Measurements from ENCODE around the gene STAB1.

DNA sequence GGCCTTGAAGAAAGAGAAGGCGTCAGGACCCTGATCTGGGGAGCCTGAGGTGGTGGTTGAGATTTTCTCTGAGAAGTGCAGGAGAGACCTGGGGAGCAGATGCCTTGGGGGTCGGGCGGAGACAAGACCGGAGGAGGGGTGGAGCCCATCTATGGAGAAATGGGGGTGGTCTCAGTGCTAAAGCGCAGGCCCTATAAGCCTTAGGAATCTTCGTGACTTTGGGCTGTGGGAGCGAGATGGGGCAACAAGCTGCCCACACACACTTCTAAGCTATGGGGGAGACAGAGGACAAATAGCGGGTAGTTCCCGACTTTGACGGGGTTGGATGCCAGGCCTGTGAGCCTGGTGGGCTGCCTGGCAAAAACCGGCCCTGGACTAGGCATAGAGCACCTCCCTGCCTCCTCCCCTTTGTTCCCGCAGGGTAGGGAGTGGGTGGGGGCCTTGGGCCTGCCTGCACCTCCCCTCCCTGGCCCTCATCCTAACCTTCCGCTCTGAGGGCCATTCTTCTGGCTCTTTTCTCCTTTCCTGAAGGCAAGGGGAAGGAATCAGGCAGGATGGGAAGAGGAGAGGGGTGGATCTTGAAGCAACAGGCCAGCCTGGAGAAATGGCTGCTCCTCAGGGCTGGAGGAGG, 38.9 kb upstream of the STAB1 start:
- TF ChIP-seq, protein P1, sequence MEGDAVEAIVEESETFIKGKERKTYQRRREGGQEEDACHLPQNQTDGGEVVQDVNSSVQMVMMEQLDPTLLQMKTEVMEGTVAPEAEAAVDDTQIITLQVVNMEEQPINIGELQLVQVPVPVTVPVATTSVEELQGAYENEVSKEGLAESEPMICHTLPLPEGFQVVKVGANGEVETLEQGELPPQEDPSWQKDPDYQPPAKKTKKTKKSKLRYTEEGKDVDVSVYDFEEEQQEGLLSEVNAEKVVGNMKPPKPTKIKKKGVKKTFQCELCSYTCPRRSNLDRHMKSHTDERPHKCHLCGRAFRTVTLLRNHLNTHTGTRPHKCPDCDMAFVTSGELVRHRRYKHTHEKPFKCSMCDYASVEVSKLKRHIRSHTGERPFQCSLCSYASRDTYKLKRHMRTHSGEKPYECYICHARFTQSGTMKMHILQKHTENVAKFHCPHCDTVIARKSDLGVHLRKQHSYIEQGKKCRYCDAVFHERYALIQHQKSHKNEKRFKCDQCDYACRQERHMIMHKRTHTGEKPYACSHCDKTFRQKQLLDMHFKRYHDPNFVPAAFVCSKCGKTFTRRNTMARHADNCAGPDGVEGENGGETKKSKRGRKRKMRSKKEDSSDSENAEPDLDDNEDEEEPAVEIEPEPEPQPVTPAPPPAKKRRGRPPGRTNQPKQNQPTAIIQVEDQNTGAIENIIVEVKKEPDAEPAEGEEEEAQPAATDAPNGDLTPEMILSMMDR (IDR thresholded peaks at IDR 0.05), result no peak
- TF ChIP-seq POLR2A (IDR thresholded peaks at IDR 0.05), result no peak
